ENCODE results near the gene OR2G2.

The OR2G2 gene

DNA sequence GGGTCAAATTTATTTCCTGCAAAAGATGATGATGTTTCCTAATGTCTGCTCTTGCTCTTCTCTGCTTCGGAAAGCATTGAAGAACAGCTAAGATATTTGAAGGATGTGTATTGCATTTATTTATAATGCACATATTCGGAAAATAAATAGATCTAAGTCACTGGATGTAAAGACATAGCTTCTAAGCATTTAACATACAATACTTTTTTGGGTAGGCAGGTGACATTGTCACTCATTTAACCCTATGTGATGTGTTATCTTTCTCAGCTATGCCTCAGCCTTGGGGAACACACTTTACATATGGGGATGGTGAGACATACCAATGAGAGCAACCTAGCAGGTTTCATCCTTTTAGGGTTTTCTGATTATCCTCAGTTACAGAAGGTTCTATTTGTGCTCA lies at the start of gene OR2G2:
Gene OR2G2 (plus strand): TSS at position 301 of the 400 bp plus-strand sequence. CDS start 0 bp downstream, at position 301.
- Histone ChIP-seq H3K4me3 (ENCODE audit: low read depth in 1 of 5, low read length in 5 of 5) (no peak within 1 kb of the TSS), H3K27me3 (ENCODE audit: control insufficient read depth in 5 of 5, insufficient read depth in 4 of 5, low read length in 5 of 5) (no peaks in the 10 kb centered on the region), H3K4me1 (ENCODE audit: control insufficient read depth in 5 of 5, insufficient read depth in 5 of 5, low read length in 5 of 5) (no peaks in the 10 kb centered on the region), H3K36me3 (ENCODE audit: control insufficient read depth in 5 of 5, insufficient read depth in 5 of 5, low read length in 5 of 5) (no peaks in the 10 kb centered on the region), H3K27ac (ENCODE audit: low read depth, low read length) (no peak within 1 kb of the TSS), H3K9ac (ENCODE audit: low read length in 5 of 5) (no peak within 1 kb of the TSS), H3K9me3 (ENCODE audit: control insufficient read depth in 5 of 5, low read length in 5 of 5) (peaks cover 0 to 8% (median 0%) of the 10 kb centered on the region in 5 donors)

- Histone ChIP-seq H3K27ac (ENCODE audit: low read depth, low read length) (no peak overlapping the region), H3K9me3 (ENCODE audit: control insufficient read depth in 5 of 5, low read length in 5 of 5) (peaks cover 0 to 3% (median 0%) of the 10 kb centered on the region in 5 donors), H3K4me1 (ENCODE audit: control insufficient read depth in 5 of 5, insufficient read depth in 5 of 5, low read length in 5 of 5) (no peaks in the 10 kb centered on the region), H3K36me3 (ENCODE audit: control insufficient read depth in 5 of 5, insufficient read depth in 5 of 5, low read length in 5 of 5) (no peaks in the 10 kb centered on the region), H3K9ac (ENCODE audit: low read length in 5 of 5) (no peak overlapping the region), H3K4me3 (ENCODE audit: low read depth in 1 of 5, low read length in 5 of 5) (no peak overlapping the region), H3K27me3 (ENCODE audit: control insufficient read depth in 5 of 5, insufficient read depth in 4 of 5, low read length in 5 of 5) (no peaks in the 10 kb centered on the region)
Measured at GRCh38 chr1:247538561-247538960, 49.6 kb upstream of the OR2G2 start.

GRCh38 chr1:247539215-247539614 lies 48.9 kb upstream of the OR2G2 start:
- Histone ChIP-seq H3K36me3 (ENCODE audit: control insufficient read depth in 5 of 5, insufficient read depth in 5 of 5, low read length in 5 of 5) (no peaks in the 10 kb centered on the region), H3K4me3 (ENCODE audit: low read depth in 1 of 5, low read length in 5 of 5) (no peak overlapping the region), H3K27me3 (ENCODE audit: control insufficient read depth in 5 of 5, insufficient read depth in 4 of 5, low read length in 5 of 5) (no peaks in the 10 kb centered on the region), H3K4me1 (ENCODE audit: control insufficient read depth in 5 of 5, insufficient read depth in 5 of 5, low read length in 5 of 5) (no peaks in the 10 kb centered on the region), H3K27ac (ENCODE audit: low read depth, low read length) (no peak overlapping the region), H3K9ac (ENCODE audit: low read length in 5 of 5) (no peak overlapping the region), H3K9me3 (ENCODE audit: control insufficient read depth in 5 of 5, low read length in 5 of 5) (peaks cover 0 to 3% (median 0%) of the 10 kb centered on the region in 5 donors)

GRCh38 chr1:247540581-247540980 lies 47.6 kb upstream of the OR2G2 start:
- Histone ChIP-seq H3K36me3 (ENCODE audit: control insufficient read depth in 5 of 5, insufficient read depth in 5 of 5, low read length in 5 of 5) (no peaks in the 10 kb centered on the region), H3K4me1 (ENCODE audit: control insufficient read depth in 5 of 5, insufficient read depth in 5 of 5, low read length in 5 of 5) (no peaks in the 10 kb centered on the region), H3K9me3 (ENCODE audit: control insufficient read depth in 5 of 5, low read length in 5 of 5) (peaks cover 0 to 3% (median 0%) of the 10 kb centered on the region in 5 donors), H3K9ac (ENCODE audit: low read length in 5 of 5) (no peak overlapping the region), H3K27me3 (ENCODE audit: control insufficient read depth in 5 of 5, insufficient read depth in 4 of 5, low read length in 5 of 5) (no peaks in the 10 kb centered on the region), H3K4me3 (ENCODE audit: low read depth in 1 of 5, low read length in 5 of 5) (no peak overlapping the region), H3K27ac (ENCODE audit: low read depth, low read length) (no peak overlapping the region)

DNA sequence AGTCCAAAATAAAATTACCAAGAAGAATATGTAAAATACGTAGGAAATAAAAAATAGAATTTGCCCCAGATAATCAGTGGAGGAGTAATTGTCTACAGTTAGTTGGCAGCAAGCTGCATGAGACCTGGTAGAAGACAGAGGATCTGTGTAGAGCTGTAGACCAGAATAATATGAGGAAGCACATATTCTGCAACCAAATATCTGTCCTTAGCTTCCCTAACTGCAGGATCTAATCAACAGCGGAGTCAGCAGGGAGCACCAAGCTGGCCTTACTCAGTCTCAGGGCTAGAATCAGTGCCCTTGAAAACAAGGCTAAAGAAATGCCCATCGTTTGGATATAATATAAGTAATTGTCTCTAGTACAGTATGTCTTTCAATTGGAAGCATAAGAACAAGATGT lies 45.3 kb upstream of the OR2G2 start:
- Histone ChIP-seq H3K4me3 (ENCODE audit: low read depth in 1 of 5, low read length in 5 of 5) (no peak overlapping the region), H3K4me1 (ENCODE audit: control insufficient read depth in 5 of 5, insufficient read depth in 5 of 5, low read length in 5 of 5) (peaks cover 0 to 2% (median 0%) of the 10 kb centered on the region in 5 donors), H3K27me3 (ENCODE audit: control insufficient read depth in 5 of 5, insufficient read depth in 4 of 5, low read length in 5 of 5) (no peaks in the 10 kb centered on the region), H3K27ac (ENCODE audit: low read depth, low read length) (no peak overlapping the region), H3K9ac (ENCODE audit: low read length in 5 of 5) (no peak overlapping the region), H3K9me3 (ENCODE audit: control insufficient read depth in 5 of 5, low read length in 5 of 5) (no peaks in the 10 kb centered on the region), H3K36me3 (ENCODE audit: control insufficient read depth in 5 of 5, insufficient read depth in 5 of 5, low read length in 5 of 5) (no peaks in the 10 kb centered on the region)

GRCh38 chr1:247548092-247548491 lies 40.1 kb upstream of the OR2G2 start:
- Histone ChIP-seq H3K27ac (ENCODE audit: low read depth, low read length) (no peak overlapping the region), H3K4me3 (ENCODE audit: low read depth in 1 of 5, low read length in 5 of 5) (no peak overlapping the region)

DNA sequence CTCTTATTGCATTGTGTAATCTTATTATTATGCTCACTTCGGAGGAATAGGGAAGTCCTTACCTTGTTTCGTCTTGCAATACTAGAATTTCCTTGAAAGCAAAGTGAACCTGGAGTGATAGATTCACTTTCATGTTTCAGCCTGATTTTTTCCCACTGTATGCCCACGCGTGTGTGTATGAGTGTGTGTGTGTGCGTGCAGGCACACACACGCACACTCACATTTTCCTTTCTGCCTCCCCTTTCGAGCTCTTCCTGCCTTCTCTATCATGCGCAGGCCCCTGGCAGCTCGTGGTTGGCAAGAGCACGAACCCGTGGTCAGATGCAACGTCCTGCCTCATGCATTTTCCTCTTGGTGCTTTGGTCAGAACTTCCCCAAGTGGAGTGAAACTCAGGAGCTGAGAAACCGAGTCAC lies 39.4 kb upstream of the OR2G2 start, which contains the start of gene GCSAML:
Gene GCSAML (plus strand): TSS at position 366 of the 414 bp plus-strand sequence. CDS start 58 bp downstream, outside the sequence.
- peaks cover 0 to 2% (median 0%) of the 10 kb centered on the region in 5 donors for H3K4me1 ChIP-seq (ENCODE audit: control insufficient read depth in 5 of 5, insufficient read depth in 5 of 5, low read length in 5 of 5)
- H3K27me3 ChIP-seq (ENCODE audit: control insufficient read depth in 5 of 5, insufficient read depth in 4 of 5, low read length in 5 of 5), result no peaks in the 10 kb centered on the region
- H3K27ac ChIP-seq (ENCODE audit: low read depth, low read length), result no peak within 1 kb of the TSS
- H3K9ac ChIP-seq (ENCODE audit: low read length in 5 of 5), result no peak within 1 kb of the TSS
- H3K36me3 ChIP-seq (ENCODE audit: control insufficient read depth in 5 of 5, insufficient read depth in 5 of 5, low read length in 5 of 5), result no peaks in the 10 kb centered on the region
- no peaks in the 10 kb centered on the region for H3K9me3 ChIP-seq (ENCODE audit: control insufficient read depth in 5 of 5, low read length in 5 of 5)
- no peak within 1 kb of the TSS for H3K4me3 ChIP-seq (ENCODE audit: low read depth in 1 of 5, low read length in 5 of 5)

More at GRCh38 chr1:247548092-247548491, 40.1 kb upstream of the OR2G2 start:
- Histone ChIP-seq H3K27me3 (ENCODE audit: control insufficient read depth in 5 of 5, insufficient read depth in 4 of 5, low read length in 5 of 5) (no peaks in the 10 kb centered on the region), H3K36me3 (ENCODE audit: control insufficient read depth in 5 of 5, insufficient read depth in 5 of 5, low read length in 5 of 5) (no peaks in the 10 kb centered on the region), H3K9me3 (ENCODE audit: control insufficient read depth in 5 of 5, low read length in 5 of 5) (no peaks in the 10 kb centered on the region), H3K9ac (ENCODE audit: low read length in 5 of 5) (no peak overlapping the region), H3K4me1 (ENCODE audit: control insufficient read depth in 5 of 5, insufficient read depth in 5 of 5, low read length in 5 of 5) (peaks cover 0 to 2% (median 0%) of the 10 kb centered on the region in 5 donors)

DNA sequence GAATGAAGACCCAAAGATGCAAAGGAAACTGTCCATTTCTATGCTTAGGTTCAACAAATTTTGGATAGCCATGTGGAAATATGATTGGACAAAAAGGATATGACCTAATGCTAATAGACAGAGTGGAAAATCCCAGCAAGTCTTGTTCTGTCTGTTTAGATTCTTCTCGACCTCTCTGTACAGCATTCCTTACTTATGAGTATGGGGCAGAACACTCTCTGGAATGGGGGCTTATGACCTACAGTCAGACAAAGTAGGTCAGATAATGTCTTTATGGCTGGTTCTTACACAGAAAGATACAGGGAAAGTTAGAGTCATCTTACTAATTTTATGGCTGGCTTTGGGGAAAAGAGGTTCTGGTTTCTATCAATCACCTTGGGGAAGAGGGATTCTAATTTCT lies 36.4 kb upstream of the OR2G2 start:
- Histone ChIP-seq H3K27me3 (ENCODE audit: control insufficient read depth in 5 of 5, insufficient read depth in 4 of 5, low read length in 5 of 5) (no peaks in the 10 kb centered on the region), H3K9ac (ENCODE audit: low read length in 5 of 5) (no peak overlapping the region), H3K27ac (ENCODE audit: low read depth, low read length) (no peak overlapping the region), H3K9me3 (ENCODE audit: control insufficient read depth in 5 of 5, low read length in 5 of 5) (peaks cover 0 to 2% (median 0%) of the 10 kb centered on the region in 5 donors), H3K4me3 (ENCODE audit: low read depth in 1 of 5, low read length in 5 of 5) (no peak overlapping the region), H3K36me3 (ENCODE audit: control insufficient read depth in 5 of 5, insufficient read depth in 5 of 5, low read length in 5 of 5) (no peaks in the 10 kb centered on the region), H3K4me1 (ENCODE audit: control insufficient read depth in 5 of 5, insufficient read depth in 5 of 5, low read length in 5 of 5) (peaks cover 0 to 2% (median 0%) of the 10 kb centered on the region in 5 donors)

- no peak overlapping the region for H3K4me3 ChIP-seq (ENCODE audit: low read depth in 1 of 5, low read length in 5 of 5)
- peaks cover 0 to 2% (median 0%) of the 10 kb centered on the region in 5 donors for H3K4me1 ChIP-seq (ENCODE audit: control insufficient read depth in 5 of 5, insufficient read depth in 5 of 5, low read length in 5 of 5)
- no peaks in the 10 kb centered on the region for H3K36me3 ChIP-seq (ENCODE audit: control insufficient read depth in 5 of 5, insufficient read depth in 5 of 5, low read length in 5 of 5)
- H3K27ac ChIP-seq (ENCODE audit: low read depth, low read length), result no peak overlapping the region
- H3K27me3 ChIP-seq (ENCODE audit: control insufficient read depth in 5 of 5, insufficient read depth in 4 of 5, low read length in 5 of 5), result no peaks in the 10 kb centered on the region
- no peak overlapping the region for H3K9ac ChIP-seq (ENCODE audit: low read length in 5 of 5)
- H3K9me3 ChIP-seq (ENCODE audit: control insufficient read depth in 5 of 5, low read length in 5 of 5), result peaks cover 0 to 2% (median 0%) of the 10 kb centered on the region in 5 donors
Measured at GRCh38 chr1:247552231-247552630, 35.9 kb upstream of the OR2G2 start.

GRCh38 chr1:247557926-247558674 lies 30.1 kb upstream of the OR2G2 start:
- Histone ChIP-seq H3K4me3 (ENCODE audit: low read depth in 1 of 5, low read length in 5 of 5) (no peak overlapping the region), H3K9me3 (ENCODE audit: control insufficient read depth in 5 of 5, low read length in 5 of 5) (peaks cover 0 to 2% (median 0%) of the 10 kb centered on the region in 5 donors), H3K27me3 (ENCODE audit: control insufficient read depth in 5 of 5, insufficient read depth in 4 of 5, low read length in 5 of 5) (no peaks in the 10 kb centered on the region), H3K4me1 (ENCODE audit: control insufficient read depth in 5 of 5, insufficient read depth in 5 of 5, low read length in 5 of 5) (no peaks in the 10 kb centered on the region), H3K27ac (ENCODE audit: low read depth, low read length) (no peak overlapping the region), H3K36me3 (ENCODE audit: control insufficient read depth in 5 of 5, insufficient read depth in 5 of 5, low read length in 5 of 5) (no peaks in the 10 kb centered on the region), H3K9ac (ENCODE audit: low read length in 5 of 5) (no peak overlapping the region)
